Measurements from ENCODE around the gene ARHGAP10. TPM values are rescaled to one million over a fixed set of nuclear protein-coding genes. Genes with fewer than 3 reads are reported as not detected.
A peak's percentile ranks its signal among the peaks of the same experiment; 100 is the strongest.

Gene ARHGAP10
- total RNA-seq, 4 donors from 2014 or later: 26.5 to 117 (median 29.7) TPM

GRCh38 chr4:147940171-147940570 lies 208.3 kb downstream of the ARHGAP10 start:
- H3K4me3 ChIP-seq: no peak overlapping the region
- DNase-seq: no peak
- H3K27ac ChIP-seq: no peak overlapping the region
- TF ChIP-seq CTCF (IDR thresholded peaks at IDR 0.05) (no peak), POLR2A (IDR thresholded peaks at IDR 0.05) (no peak)
- peaks cover 0 to 10% (median 3%) of the 10 kb centered on the region in 3 donors for H3K4me1 ChIP-seq
- peaks cover 0 to 41% (median 0%) of the 10 kb centered on the region in 3 donors for H3K36me3 ChIP-seq
- WGBS, 2 donors: 90 to 96% methylated on average over 4 of the region's 4 CpGs
- intact Hi-C loops (cut with DNase I): no loop called here
- H3K27me3 ChIP-seq: no peaks in the 10 kb centered on the region
- no peaks in the 10 kb centered on the region for H3K9me3 ChIP-seq

- DNase-seq: no peak
- Histone ChIP-seq H3K4me1 (peaks cover 0 to 10% (median 3%) of the 10 kb centered on the region in 3 donors), H3K27ac (no peak overlapping the region), H3K4me3 (no peak overlapping the region), H3K36me3 (peaks cover 0 to 52% (median 2%) of the 10 kb centered on the region in 3 donors), H3K9me3 (no peaks in the 10 kb centered on the region), H3K27me3 (no peaks in the 10 kb centered on the region)
- TF ChIP-seq POLR2A (IDR thresholded peaks at IDR 0.05) (no peak), CTCF (IDR thresholded peaks at IDR 0.05) (no peak)
- WGBS, 2 donors: 81 to 97% methylated on average over 2 of the region's 2 CpGs
- intact Hi-C loops (cut with DNase I): no loop called here
These were observed 209.5 kb downstream of the ARHGAP10 start for GRCh38 chr4:147941373-147941772.

- H3K27ac ChIP-seq: peak overlapping the region in 3 of 4 donors; percentile 3 to 58 (median 7)
- intact Hi-C loops (cut with DNase I): no loop called here
- no peak for DNase-seq
- TF ChIP-seq CTCF (IDR thresholded peaks at IDR 0.05) (no peak), POLR2A (IDR thresholded peaks at IDR 0.05) (no peak)
- H3K36me3 ChIP-seq: peaks cover 0 to 59% (median 5%) of the 10 kb centered on the region in 3 donors
- peaks cover 0 to 10% (median 3%) of the 10 kb centered on the region in 3 donors for H3K4me1 ChIP-seq
- no peaks in the 10 kb centered on the region for H3K27me3 ChIP-seq
- 64 to 66% methylated on average over 5 of the region's 5 CpGs for WGBS, 2 donors
- no peak overlapping the region for H3K4me3 ChIP-seq
- H3K9me3 ChIP-seq: no peaks in the 10 kb centered on the region
These were observed 210.8 kb downstream of the ARHGAP10 start for GRCh38 chr4:147942729-147943128.

GRCh38 chr4:147943159-147943638 lies 211.3 kb downstream of the ARHGAP10 start:
- Histone ChIP-seq H3K27me3 (no peaks in the 10 kb centered on the region), H3K9me3 (no peaks in the 10 kb centered on the region), H3K4me3 (no peak overlapping the region), H3K36me3 (peaks cover 0 to 59% (median 5%) of the 10 kb centered on the region in 3 donors), H3K27ac (peak overlapping the region in 3 of 4 donors; percentile 3 to 22 (median 7)), H3K4me1 (peaks cover 0 to 10% (median 3%) of the 10 kb centered on the region in 3 donors)
- intact Hi-C loops (cut with DNase I): no loop called here
- DNase-seq: no peak
- WGBS, 2 donors: 66 to 70% methylated on average over 3 of the region's 3 CpGs
- no peak for TF ChIP-seq CTCF (IDR thresholded peaks at IDR 0.05)

- Histone ChIP-seq H3K4me1 (peaks cover 0 to 10% (median 3%) of the 10 kb centered on the region in 3 donors), H3K4me3 (no peak overlapping the region), H3K27ac (no peak overlapping the region), H3K36me3 (peaks cover 0 to 66% (median 5%) of the 10 kb centered on the region in 3 donors), H3K9me3 (no peaks in the 10 kb centered on the region), H3K27me3 (no peaks in the 10 kb centered on the region)
- no peak for DNase-seq
- TF ChIP-seq POLR2A (IDR thresholded peaks at IDR 0.05) (no peak), CTCF (IDR thresholded peaks at IDR 0.05) (no peak)
- intact Hi-C loops (cut with DNase I): no loop called here
- 75 to 95% methylated on average over 1 of the region's 1 CpG for WGBS, 2 donors
These were observed 212.4 kb downstream of the ARHGAP10 start for GRCh38 chr4:147944249-147944648.

All from esophagus squamous epithelium (tissue), 5 donors.